Astrocyte of the spinal cord (primary cell): ENCODE data around the gene CLSTN3.

Experiments
- DNase-seq: peaks from one replicate; pipeline ENCODE4 v3.0.0; 2011; ENCODE audit warnings: low read depth, low spot score
- H3K4me3 ChIP-seq: 2 replicates; pipeline ENCODE4 v1.5.1; 2011; ENCODE audit warnings: low read depth, mild to moderate bottlenecking, low read length, moderate library complexity
- CTCF ChIP-seq: IDR thresholded peaks from 2 replicates; pipeline ENCODE4 v1.5.1; 2012; ENCODE audit warnings: low read depth, mild to moderate bottlenecking, low read length, inconsistent platforms
- in situ Hi-C: cut with HindIII; loops from 2 replicates; pipeline ENCODE4 v1.10.0; 2017; ENCODE audit warnings: low sequenced_read_pairs

The CLSTN3 gene

GRCh38 chr12:7161327-7161726 lies 31.2 kb downstream of the CLSTN3 start:
- DNase-seq = no peak
- TF ChIP-seq CTCF = no peak
- H3K4me3 ChIP-seq = no peak overlapping the region
- in situ Hi-C loops = no loop called here

GRCh38 chr12:7161811-7162210 lies 31.6 kb downstream of the CLSTN3 start:
- in situ Hi-C loops = no loop called here
- no peak for DNase-seq
- TF ChIP-seq CTCF = no peak
- H3K4me3 ChIP-seq = no peak overlapping the region

- no peak overlapping the region for H3K4me3 ChIP-seq
Measured at GRCh38 chr12:7162691-7163114, 32.5 kb downstream of the CLSTN3 start.

GRCh38 chr12:7169951-7170350 lies 39.8 kb downstream of the CLSTN3 start:
- no peak for TF ChIP-seq CTCF
- in situ Hi-C loops = no loop called here

More at GRCh38 chr12:7162691-7163114, 32.5 kb downstream of the CLSTN3 start:
- peak; percentile 54 for TF ChIP-seq CTCF
- no peak for DNase-seq
- in situ Hi-C loops = no loop called here

GRCh38 chr12:7171854-7172253 lies 41.7 kb downstream of the CLSTN3 start:
- DNase-seq = no peak
- no peak for TF ChIP-seq CTCF
- H3K4me3 ChIP-seq = no peak overlapping the region
- in situ Hi-C loops = no loop called here

More at GRCh38 chr12:7169951-7170350, 39.8 kb downstream of the CLSTN3 start:
- DNase-seq = no peak
- H3K4me3 ChIP-seq = no peak overlapping the region

GRCh38 chr12:7175493-7175892 lies 45.3 kb downstream of the CLSTN3 start:
- in situ Hi-C loops = no loop called here
- no peak overlapping the region for H3K4me3 ChIP-seq
- no peak for DNase-seq
- no peak for TF ChIP-seq CTCF

- TF ChIP-seq CTCF = no peak
- DNase-seq = no peak
- in situ Hi-C loops = no loop called here
- H3K4me3 ChIP-seq = no peak overlapping the region
Measured at GRCh38 chr12:7176595-7176994, 46.4 kb downstream of the CLSTN3 start.
